ENCODE data around the gene RAB12. TPM values are rescaled to one million over a fixed set of nuclear protein-coding genes. Genes with fewer than 3 reads are reported as not detected.

Gene RAB12
- total and polyA plus RNA-seq, 2 of the 8 experiments (the other 6 are each of a cell fraction or from before 2014, with no cell fraction given) = 19.7 to 45.9 TPM

GRCh38 chr18:8619041-8619440, 9.8 kb downstream of the RAB12 start (continued):
- no peak for TF ChIP-seq MAFK (IDR thresholded peaks at IDR 0.05; ENCODE audit: low read depth, low read length)
- no peak for TF ChIP-seq NANOG (IDR thresholded peaks at IDR 0.05; ENCODE audit: insufficient read depth, low read depth, low read length, poor library complexity, severe bottlenecking)
- no peak for TF ChIP-seq TBP (IDR thresholded peaks at IDR 0.05; ENCODE audit: low read depth, low read length)
- TF ChIP-seq SP1 (IDR thresholded peaks at IDR 0.05; ENCODE audit: low read depth, low read length) = no peak
